Measurements from ENCODE around the gene PTPRN2.
"Not testable (repeated sequence)": the region's sequence is repeated elsewhere in the genome, so short reads cannot be mapped to it uniquely, and the experiment has no call there.

Gene PTPRN2

GRCh38 chr7:157669768-157670351 lies 917.8 kb downstream of the PTPRN2 start:
- DNase-seq, result no peak

- DNase-seq, result no peak
These were observed 918.5 kb downstream of the PTPRN2 start for GRCh38 chr7:157668884-157669767.

GRCh38 chr7:157668221-157668883 lies 919.3 kb downstream of the PTPRN2 start:
- DNase-seq, result no peak

GRCh38 chr7:157667731-157668130 lies 919.9 kb downstream of the PTPRN2 start:
- no peak for DNase-seq

- no peak for DNase-seq
These were observed 920.4 kb downstream of the PTPRN2 start for GRCh38 chr7:157667261-157667660.

- DNase-seq, result no peak
These were observed 921.0 kb downstream of the PTPRN2 start for GRCh38 chr7:157666530-157667040.

- not testable (repeated sequence) for DNase-seq
These were observed 922.0 kb downstream of the PTPRN2 start for GRCh38 chr7:157665634-157665988.

GRCh38 chr7:157664871-157665633 lies 922.6 kb downstream of the PTPRN2 start:
- no peak for DNase-seq

GRCh38 chr7:157664034-157664433 lies 923.6 kb downstream of the PTPRN2 start:
- no peak for DNase-seq

- no peak for DNase-seq
These were observed 924.5 kb downstream of the PTPRN2 start for GRCh38 chr7:157662981-157663716.

GRCh38 chr7:157662110-157662791 lies 925.4 kb downstream of the PTPRN2 start:
- DNase-seq, result no peak

- no peak for DNase-seq
These were observed 926.0 kb downstream of the PTPRN2 start for GRCh38 chr7:157661611-157661975.

- DNase-seq, result no peak
These were observed 926.5 kb downstream of the PTPRN2 start for GRCh38 chr7:157660971-157661610.

GRCh38 chr7:157658851-157659412 lies 928.7 kb downstream of the PTPRN2 start:
- DNase-seq, result no peak

GRCh38 chr7:157657741-157658740 lies 929.6 kb downstream of the PTPRN2 start:
- DNase-seq, result no peak

GRCh38 chr7:157656195-157656769 lies 931.3 kb downstream of the PTPRN2 start:
- no peak for DNase-seq

GRCh38 chr7:157654350-157654749 lies 933.3 kb downstream of the PTPRN2 start:
- DNase-seq, result no peak

- DNase-seq, result no peak
These were observed 933.8 kb downstream of the PTPRN2 start for GRCh38 chr7:157653827-157654207.
